GM21381 (cell line): Measurements from ENCODE around the gene SH2D1B.

ENCODE experiments used
- ATAC-seq: cut with Tn5 transposase; IDR thresholded peaks from one replicate; pipeline ENCODE4 v1.9.1; 2021; ENCODE audit warnings: mild to moderate bottlenecking, moderate library complexity; ENCODE audit not compliant: unreplicated experiment

SH2D1B gene

DNA sequence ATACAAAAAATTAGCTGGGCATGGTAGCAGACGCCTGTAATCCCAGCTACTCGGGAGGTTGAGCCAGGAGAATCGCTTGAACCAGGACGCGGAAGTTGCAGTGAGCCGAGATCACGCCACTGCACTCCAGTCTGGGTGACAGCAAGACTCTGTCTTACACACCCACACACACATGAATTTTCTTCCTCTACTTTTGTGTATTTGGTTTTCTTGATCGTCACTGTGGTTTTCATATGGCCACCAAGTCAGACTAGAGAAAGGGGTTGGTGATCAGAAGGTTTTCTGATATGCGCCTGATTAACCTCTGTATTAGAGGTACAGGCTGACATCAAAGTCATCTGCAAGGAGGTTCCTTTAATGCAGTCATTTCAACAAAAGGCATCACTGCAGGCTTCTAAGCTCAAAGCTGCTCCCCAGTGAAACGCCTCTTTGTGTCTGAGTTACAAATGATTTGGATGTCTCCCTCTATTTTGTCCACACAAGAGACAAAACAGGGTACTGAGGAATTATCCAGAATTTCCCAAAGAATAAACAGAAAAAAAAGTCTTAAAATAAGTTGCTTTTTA lies 11.1 kb downstream of the SH2D1B start:
- ATAC-seq = no peak

GRCh38 chr1:162398999-162399580 lies 12.8 kb downstream of the SH2D1B start:
- no peak for ATAC-seq

GRCh38 chr1:162397943-162398560 lies 13.9 kb downstream of the SH2D1B start:
- no peak for ATAC-seq

DNA sequence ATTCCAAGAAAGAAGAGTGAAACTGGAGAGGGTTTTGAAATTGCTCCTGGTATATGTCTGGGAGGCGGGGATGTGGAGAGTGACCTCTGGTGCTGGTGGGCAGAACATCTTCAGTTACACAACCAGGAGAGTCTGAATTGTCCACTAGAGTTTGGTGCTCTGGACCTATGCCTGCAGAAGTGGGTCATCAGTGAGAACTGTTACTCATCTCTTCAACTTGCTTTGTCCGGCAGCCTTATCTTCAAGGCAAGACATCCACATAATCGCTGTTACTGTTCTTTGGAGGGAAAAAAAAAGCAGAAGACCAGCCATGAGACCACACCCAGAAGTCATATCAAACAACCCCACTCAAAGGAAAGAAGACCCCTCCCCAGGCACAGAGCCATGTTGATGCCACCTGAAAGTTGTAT lies 14.9 kb downstream of the SH2D1B start:
- no peak for ATAC-seq

GRCh38 chr1:162396201-162396906 lies 15.6 kb downstream of the SH2D1B start:
- ATAC-seq = no peak

DNA sequence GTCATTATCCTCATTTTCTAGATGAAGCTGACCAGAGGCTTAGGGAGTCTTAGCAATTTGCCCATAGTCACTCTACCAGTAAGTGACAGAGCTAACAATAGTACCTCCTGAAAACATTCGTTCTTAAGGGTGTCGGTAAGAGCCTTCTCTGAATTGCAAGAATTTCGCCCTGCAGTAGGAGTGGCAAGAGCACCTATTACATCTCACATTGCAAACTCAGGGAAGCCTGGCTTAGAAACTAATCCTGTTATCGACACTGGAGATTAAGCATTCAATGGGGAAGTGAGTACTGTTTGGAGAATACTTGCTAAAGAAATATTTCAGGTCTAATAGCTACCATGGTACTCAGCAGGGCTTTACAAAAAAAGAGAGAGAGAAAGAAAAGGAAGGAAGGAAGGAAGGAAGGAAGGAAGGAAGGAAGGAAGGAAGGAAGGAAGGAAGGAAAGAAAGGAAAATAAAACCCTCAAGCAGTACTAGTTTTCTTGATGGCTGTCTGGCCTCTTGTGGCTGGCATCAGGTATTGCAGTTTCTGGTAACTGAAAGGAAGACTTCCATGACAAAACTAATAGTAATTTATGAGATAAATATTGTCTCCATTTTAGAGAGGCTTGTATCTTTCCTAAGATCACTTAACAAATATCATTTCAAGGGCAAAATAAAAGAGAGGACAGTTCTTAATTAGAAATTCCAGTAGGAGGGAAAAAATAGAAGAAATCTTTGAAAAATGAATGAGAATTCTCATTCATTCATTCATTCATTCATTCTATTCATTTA lies 20.0 kb downstream of the SH2D1B start:
- no peak for ATAC-seq

GRCh38 chr1:162390396-162391185 lies 21.3 kb downstream of the SH2D1B start:
- no peak for ATAC-seq

- ATAC-seq = no peak
Measured at GRCh38 chr1:162389971-162390370, 22.0 kb downstream of the SH2D1B start.

- ATAC-seq = no peak
Measured at GRCh38 chr1:162389021-162389818, 22.7 kb downstream of the SH2D1B start.

- no peak for ATAC-seq
Measured at GRCh38 chr1:162388615-162389014, 23.3 kb downstream of the SH2D1B start.

DNA sequence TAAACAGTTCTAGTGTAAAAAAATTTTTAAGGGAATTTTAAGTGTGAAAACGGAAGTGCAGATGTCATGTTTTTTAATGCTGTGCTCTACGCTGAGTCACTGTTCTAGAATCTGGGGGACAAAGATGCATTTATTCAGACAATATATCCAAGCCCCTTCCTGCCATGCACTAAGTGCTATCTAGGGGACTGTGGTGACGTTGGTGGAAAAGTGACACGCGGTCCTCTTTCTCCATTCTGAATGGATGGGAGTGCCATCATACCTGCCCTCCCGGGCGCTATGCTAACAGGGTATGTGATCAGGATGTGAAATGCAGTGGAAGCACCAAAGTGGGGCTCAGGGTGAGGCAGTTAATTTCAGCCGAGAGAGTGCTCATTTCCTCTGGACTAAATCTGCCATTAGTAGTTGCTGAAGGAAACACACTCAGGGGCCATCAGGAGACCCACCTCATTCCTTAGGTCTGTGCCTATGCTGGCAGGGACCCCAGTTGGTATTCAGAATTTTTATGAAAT lies 23.8 kb downstream of the SH2D1B start:
- no peak for ATAC-seq

DNA sequence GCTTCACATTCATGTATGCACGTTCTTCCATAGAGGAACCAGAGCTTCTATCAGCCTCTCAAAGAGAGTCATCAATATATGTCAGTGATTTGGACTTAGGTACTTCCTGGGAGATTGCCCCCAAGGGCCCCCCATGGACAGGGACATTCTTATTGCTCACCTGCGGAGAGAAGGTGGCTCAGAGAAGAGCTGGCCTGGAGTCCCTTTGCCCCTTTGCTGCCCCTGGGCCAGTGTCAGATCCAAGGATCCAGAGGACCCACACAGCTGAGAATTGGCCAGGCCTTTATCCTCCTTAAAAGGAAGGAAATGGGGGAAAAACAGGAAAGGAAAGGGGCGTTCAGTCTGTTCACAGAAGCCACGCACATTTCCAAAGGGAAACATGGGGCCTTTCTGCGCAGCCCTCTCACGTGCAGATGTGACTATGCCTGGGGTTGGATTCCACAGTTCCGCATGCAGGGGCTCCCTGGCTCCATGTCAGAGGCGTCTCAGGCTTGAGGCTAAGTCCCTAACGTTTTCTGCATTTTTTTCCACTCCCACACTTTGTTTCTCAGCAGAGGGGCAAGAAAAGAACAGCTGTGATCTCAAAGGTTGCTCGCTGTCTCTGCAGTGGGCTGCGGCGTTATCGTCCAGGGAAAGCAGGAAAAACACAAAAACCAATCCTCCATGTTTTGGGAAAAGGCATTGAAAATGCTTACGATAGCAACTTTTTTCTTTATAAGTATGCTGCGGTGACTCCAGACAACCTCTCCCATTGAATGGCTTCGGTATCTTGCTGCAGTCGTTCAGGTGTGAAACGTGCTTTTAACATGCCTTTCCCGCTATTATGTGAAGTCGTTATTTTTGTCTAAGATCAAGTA lies 24.5 kb downstream of the SH2D1B start:
- ATAC-seq = no peak

- ATAC-seq = no peak
Measured at GRCh38 chr1:162386292-162387225, 25.4 kb downstream of the SH2D1B start.

DNA sequence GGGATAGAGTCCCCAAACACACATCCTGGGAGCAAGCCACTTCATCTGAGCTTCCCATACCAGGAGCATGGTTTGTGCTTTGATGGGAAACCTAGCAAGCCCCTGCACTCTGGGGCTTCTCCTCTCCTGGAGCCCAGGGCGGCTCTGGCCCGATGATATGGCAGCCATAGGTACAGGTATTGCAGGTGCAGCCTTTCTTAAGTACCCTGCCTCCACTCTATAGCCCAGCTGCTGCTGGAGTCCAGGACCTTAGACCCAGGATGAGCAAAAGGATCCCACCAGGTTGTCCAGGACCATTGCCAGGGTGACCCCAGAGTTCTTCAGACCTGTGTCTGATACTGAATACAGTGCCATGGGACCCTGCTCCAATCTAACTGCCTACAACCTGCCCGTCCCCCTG lies 26.2 kb downstream of the SH2D1B start:
- no peak for ATAC-seq

GRCh38 chr1:162385280-162385623 lies 26.7 kb downstream of the SH2D1B start:
- no peak for ATAC-seq

- ATAC-seq = no peak
Measured at GRCh38 chr1:162384601-162385279, 27.2 kb downstream of the SH2D1B start.

DNA sequence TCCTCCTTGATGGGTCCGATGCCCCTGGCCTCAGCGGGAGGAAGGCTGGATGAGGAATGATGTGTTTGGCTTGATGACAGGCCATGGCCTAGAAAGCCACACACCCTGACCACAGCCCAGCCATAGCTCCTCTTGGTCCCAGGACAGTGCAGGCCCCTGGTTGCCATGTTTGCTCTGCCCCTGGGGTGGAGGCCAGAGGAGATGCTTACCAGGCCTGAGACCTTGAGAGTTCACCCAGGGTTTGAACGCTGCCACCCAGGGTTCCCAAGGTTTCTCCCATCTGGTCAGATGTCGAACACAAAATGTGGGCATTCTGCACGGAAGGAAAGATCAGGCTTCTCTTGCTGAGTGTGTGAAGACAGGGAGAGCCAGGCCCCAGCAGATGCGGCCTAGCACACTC lies 27.8 kb downstream of the SH2D1B start:
- ATAC-seq = no peak
